Activated CD8-positive, alpha-beta memory T cell treated with anti-CD3 and anti-CD28 coated beads for 4 hours (primary cell): ENCODE measurements around the gene GRID2.
"Not testable (repeated sequence)": the region's sequence is repeated elsewhere in the genome, so short reads cannot be mapped to it uniquely, and the experiment has no call there.

ENCODE experiments used
- DNase-seq, 2 donors: peaks; one replicate each; pipeline ENCODE4 v3.0.0-alpha.2; 2020; ENCODE audit warnings: low read depth in 2 of 2

Gene GRID2

GRCh38 chr4:93317057-93317456, 1013.3 kb downstream of the GRID2 start:
- DNase-seq: no peak

GRCh38 chr4:93317561-93317960, 1013.8 kb downstream of the GRID2 start:
- DNase-seq: no peak

- no peak for DNase-seq
Measured at GRCh38 chr4:93319041-93319440, 1015.3 kb downstream of the GRID2 start.

- DNase-seq: no peak
Measured at GRCh38 chr4:93320356-93320755, 1016.6 kb downstream of the GRID2 start.

- no peak for DNase-seq
Measured at GRCh38 chr4:93327346-93327745, 1023.6 kb downstream of the GRID2 start.

GRCh38 chr4:93334003-93334402, 1030.2 kb downstream of the GRID2 start:
- DNase-seq: no peak

- DNase-seq: no peak
Measured at GRCh38 chr4:93337196-93337595, 1033.4 kb downstream of the GRID2 start.

GRCh38 chr4:93342738-93343137, 1039.0 kb downstream of the GRID2 start:
- DNase-seq: no peak

- DNase-seq: no peak
Measured at GRCh38 chr4:93346840-93347239, 1043.1 kb downstream of the GRID2 start.

- DNase-seq: no peak
Measured at GRCh38 chr4:93348896-93349295, 1045.1 kb downstream of the GRID2 start.

- no peak for DNase-seq
Measured at GRCh38 chr4:93351846-93352245, 1048.1 kb downstream of the GRID2 start.

- DNase-seq: no peak
Measured at GRCh38 chr4:93355411-93355810, 1051.6 kb downstream of the GRID2 start.

- DNase-seq: no peak
Measured at GRCh38 chr4:93359586-93359985, 1055.8 kb downstream of the GRID2 start.

- DNase-seq: not testable (repeated sequence)
Measured at GRCh38 chr4:93366169-93366755, 1062.5 kb downstream of the GRID2 start.

- no peak for DNase-seq
Measured at GRCh38 chr4:93368968-93369367, 1065.2 kb downstream of the GRID2 start.

- DNase-seq: no peak
Measured at GRCh38 chr4:93370256-93370655, 1066.5 kb downstream of the GRID2 start.

GRCh38 chr4:93373893-93374860, 1070.4 kb downstream of the GRID2 start:
- DNase-seq: no peak

- DNase-seq: no peak
Measured at GRCh38 chr4:93384241-93384640, 1080.5 kb downstream of the GRID2 start.

- no peak for DNase-seq
Measured at GRCh38 chr4:93384887-93385286, 1081.1 kb downstream of the GRID2 start.

- no peak for DNase-seq
Measured at GRCh38 chr4:93394545-93395081, 1090.8 kb downstream of the GRID2 start.

GRCh38 chr4:93396272-93396671, 1092.5 kb downstream of the GRID2 start:
- DNase-seq: no peak

GRCh38 chr4:93403571-93403970, 1099.8 kb downstream of the GRID2 start:
- no peak for DNase-seq
